SU-DHL-6 (cell line): Measurements from ENCODE around the gene POU1F1.

Source experiments
- H2AFZ ChIP-seq: fragments of 200-600 bp; sonication (generic); 2 replicates; pipeline ENCODE4 v1.6.1; 2014; ENCODE audit warnings: low read depth, mild to moderate bottlenecking, moderate library complexity, mixed read lengths, antibody characterized with exemption, low read length; ENCODE audit not compliant: severe bottlenecking
- H3F3A ChIP-seq: fragments of 200-600 bp; shearing (Covaris generic); 2 replicates; pipeline ENCODE4 v1.6.0; 2016; ENCODE audit warnings: antibody characterized with exemption, mild to moderate bottlenecking; ENCODE audit not compliant: insufficient read depth
- H3K27ac ChIP-seq: fragments of 200-600 bp; sonication (generic); 2 replicates; pipeline ENCODE4 v1.5.1; 2016; ENCODE audit warnings: low read depth, mild to moderate bottlenecking, low read length, moderate library complexity, mixed read lengths
- H3K27me3 ChIP-seq: fragments of 200-600 bp; sonication (generic), shearing (Covaris generic); 2 replicates; pipeline ENCODE4 v1.6.0; 2014; ENCODE audit warnings: mild to moderate bottlenecking, low read length
- H3K36me3 ChIP-seq: fragments of 200-600 bp; sonication (generic); 2 replicates; pipeline ENCODE4 v1.6.1; 2014; ENCODE audit warnings: mild to moderate bottlenecking, low read length, mixed read lengths
- H3K4me2 ChIP-seq: fragments of 300-600, 200-600 bp; shearing (Covaris generic), sonication (generic); 2 replicates; pipeline ENCODE4 v1.6.0; 2014; ENCODE audit warnings: low read length, low read depth, mild to moderate bottlenecking; ENCODE audit not compliant: poor library complexity, severe bottlenecking
- H3K4me3 ChIP-seq: fragments of 200-600 bp; sonication (generic); 2 replicates; pipeline ENCODE4 v1.5.1; 2014; ENCODE audit warnings: antibody characterized with exemption, low read length, mild to moderate bottlenecking, mixed read lengths; ENCODE audit not compliant: insufficient read depth, poor library complexity, severe bottlenecking
- H3K79me2 ChIP-seq: fragments of 200-600 bp; sonication (generic); 2 replicates; pipeline ENCODE4 v1.6.1; 2014; ENCODE audit warnings: mild to moderate bottlenecking, low read length, moderate library complexity; ENCODE audit not compliant: insufficient read depth
- H3K9ac ChIP-seq: fragments of 200-600 bp; sonication (generic); 2 replicates; pipeline ENCODE4 v1.7.0; 2014; ENCODE audit warnings: mild to moderate bottlenecking, low read length
- H3K9me2 ChIP-seq: fragments of 200-600 bp; sonication (generic); replicated peaks from 2 replicates; pipeline ENCODE4 v1.6.1; 2014; ENCODE audit warnings: low read length; ENCODE audit not compliant: insufficient read depth
- H3K9me3 ChIP-seq: fragments of 200-600 bp; sonication (generic); 2 replicates; pipeline ENCODE4 v1.6.1; 2014; ENCODE audit warnings: low read length, mixed read lengths; ENCODE audit not compliant: insufficient read depth
- H4K20me1 ChIP-seq: fragments of 200-600 bp; sonication (generic); 2 replicates; pipeline ENCODE4 v1.6.1; 2014; ENCODE audit warnings: low read depth, mild to moderate bottlenecking, antibody characterized with exemption, low read length, moderate library complexity, mixed read lengths
- EZH2phosphoT487 ChIP-seq: fragments of 200-600 bp; sonication (generic), shearing (Covaris generic); conservative IDR thresholded peaks from 2 replicates; pipeline ENCODE4 v1.6.1; 2018; ENCODE audit warnings: mild to moderate bottlenecking, antibody characterized with exemption, low read length, moderate library complexity, mixed read lengths
- TF ChIP-seq, protein P1 (sequence below): fragments of 200-600 bp; sonication (generic); IDR thresholded peaks from one replicate; pipeline ENCODE4 v1.5.1; 2017; ENCODE audit warnings: antibody characterized with exemption, mild to moderate bottlenecking, low read length, moderate library complexity; ENCODE audit not compliant: insufficient read depth, poor library complexity, severe bottlenecking

The POU1F1 gene

DNA sequence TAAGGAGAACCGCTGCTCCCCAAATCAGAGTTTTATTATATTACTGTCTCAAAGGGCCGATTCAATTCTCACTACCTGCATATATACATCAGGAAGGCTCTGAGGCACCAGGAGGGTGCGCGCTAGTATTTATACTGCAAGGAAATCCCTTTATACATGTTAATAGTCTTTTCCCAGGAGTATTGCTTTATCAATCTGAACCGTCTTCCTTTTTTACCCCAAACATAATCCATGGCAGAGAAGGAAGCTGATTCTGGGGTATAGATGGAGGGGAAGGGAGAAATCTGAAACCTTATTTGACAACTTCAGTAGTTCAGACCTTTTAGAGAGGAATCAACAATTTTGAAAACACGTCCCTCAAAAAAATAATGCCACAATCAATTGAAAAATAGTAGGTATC is at the start of gene POU1F1:
Gene POU1F1, minus strand, starts transcription at position 101 of the 400 bp plus-strand sequence. CDS start 122 bp downstream, outside the sequence.
- Histone ChIP-seq H3K36me3 (no peaks in the 10 kb centered on the region), H3K9me2 (no peaks in the 10 kb centered on the region), H3K27ac (no peak within 1 kb of the TSS), H2AFZ (no peak within 1 kb of the TSS), H3F3A (no peaks in the 10 kb centered on the region), H3K9ac (no peak within 1 kb of the TSS), H3K4me2 (no peak within 1 kb of the TSS), H3K9me3 (no peaks in the 10 kb centered on the region), H3K79me2 (no peaks in the 10 kb centered on the region), H3K27me3 (no peaks in the 10 kb centered on the region), H4K20me1 (no peaks in the 10 kb centered on the region), H3K4me3 (no peak within 1 kb of the TSS)
- no peak for TF ChIP-seq EZH2phosphoT487
- TF ChIP-seq, protein P1, sequence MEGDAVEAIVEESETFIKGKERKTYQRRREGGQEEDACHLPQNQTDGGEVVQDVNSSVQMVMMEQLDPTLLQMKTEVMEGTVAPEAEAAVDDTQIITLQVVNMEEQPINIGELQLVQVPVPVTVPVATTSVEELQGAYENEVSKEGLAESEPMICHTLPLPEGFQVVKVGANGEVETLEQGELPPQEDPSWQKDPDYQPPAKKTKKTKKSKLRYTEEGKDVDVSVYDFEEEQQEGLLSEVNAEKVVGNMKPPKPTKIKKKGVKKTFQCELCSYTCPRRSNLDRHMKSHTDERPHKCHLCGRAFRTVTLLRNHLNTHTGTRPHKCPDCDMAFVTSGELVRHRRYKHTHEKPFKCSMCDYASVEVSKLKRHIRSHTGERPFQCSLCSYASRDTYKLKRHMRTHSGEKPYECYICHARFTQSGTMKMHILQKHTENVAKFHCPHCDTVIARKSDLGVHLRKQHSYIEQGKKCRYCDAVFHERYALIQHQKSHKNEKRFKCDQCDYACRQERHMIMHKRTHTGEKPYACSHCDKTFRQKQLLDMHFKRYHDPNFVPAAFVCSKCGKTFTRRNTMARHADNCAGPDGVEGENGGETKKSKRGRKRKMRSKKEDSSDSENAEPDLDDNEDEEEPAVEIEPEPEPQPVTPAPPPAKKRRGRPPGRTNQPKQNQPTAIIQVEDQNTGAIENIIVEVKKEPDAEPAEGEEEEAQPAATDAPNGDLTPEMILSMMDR, result no peak

- no peaks in the 10 kb centered on the region for H3K79me2 ChIP-seq
- no peaks in the 10 kb centered on the region for H3F3A ChIP-seq
- H2AFZ ChIP-seq, result no peak overlapping the region
- H3K4me3 ChIP-seq, result no peak overlapping the region
- no peak for TF ChIP-seq EZH2phosphoT487
- TF ChIP-seq, protein P1, result no peak
- no peaks in the 10 kb centered on the region for H3K36me3 ChIP-seq
- H3K9ac ChIP-seq, result no peak overlapping the region
- H3K27me3 ChIP-seq, result no peaks in the 10 kb centered on the region
- H4K20me1 ChIP-seq, result no peaks in the 10 kb centered on the region
- H3K4me2 ChIP-seq, result no peak overlapping the region
- H3K27ac ChIP-seq, result no peak overlapping the region
- H3K9me2 ChIP-seq, result no peaks in the 10 kb centered on the region
- H3K9me3 ChIP-seq, result no peaks in the 10 kb centered on the region
These were observed 48.2 kb upstream of the POU1F1 start for GRCh38 chr3:87324609-87325008.

DNA sequence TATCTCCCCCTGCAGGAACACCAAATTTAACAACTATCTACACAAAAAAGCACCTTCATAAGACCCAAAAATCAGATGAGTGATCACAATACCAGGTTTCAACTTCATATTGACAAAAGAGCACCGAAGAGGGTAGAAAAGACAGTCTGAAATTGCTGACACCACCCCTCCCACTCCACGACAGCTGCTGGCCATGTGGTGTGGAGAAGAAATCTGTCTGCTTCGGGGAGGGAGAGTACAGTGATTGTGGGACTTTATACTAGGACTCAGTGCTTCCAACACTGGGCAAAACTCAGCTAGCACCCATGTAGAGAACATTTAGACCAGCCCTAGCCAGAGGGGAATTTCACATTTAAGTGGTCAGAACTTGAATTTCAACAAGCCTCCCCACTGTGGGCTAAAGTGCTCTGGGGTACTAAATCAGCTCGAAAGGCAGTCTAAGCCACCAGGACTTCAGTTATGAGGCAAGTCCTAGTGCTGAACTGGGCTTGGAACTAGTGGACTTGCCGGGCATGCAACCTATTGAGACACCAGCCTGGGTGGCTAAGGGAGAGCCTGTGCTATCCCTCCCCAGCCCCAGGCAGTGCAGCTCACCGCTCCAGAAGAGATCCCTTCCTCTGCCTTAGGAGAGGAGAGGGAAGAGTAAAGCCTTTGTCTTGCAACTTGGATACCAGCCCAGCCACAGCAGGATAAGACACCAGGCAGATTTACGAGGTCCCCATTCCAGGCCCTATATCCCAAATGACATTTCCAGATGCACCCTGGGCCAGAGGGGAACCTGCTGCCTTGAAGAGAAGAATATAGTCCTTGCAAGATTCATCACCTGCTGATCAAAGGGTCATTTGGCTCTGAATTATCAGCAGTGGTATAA is 44.6 kb upstream of the POU1F1 start:
- Histone ChIP-seq H3K9me2 (no peaks in the 10 kb centered on the region), H3F3A (no peaks in the 10 kb centered on the region), H3K36me3 (no peaks in the 10 kb centered on the region), H2AFZ (no peak overlapping the region), H3K27ac (no peak overlapping the region), H3K27me3 (no peaks in the 10 kb centered on the region), H3K79me2 (no peaks in the 10 kb centered on the region), H3K9ac (no peak overlapping the region), H3K9me3 (no peaks in the 10 kb centered on the region), H3K4me2 (no peak overlapping the region), H3K4me3 (no peak overlapping the region), H4K20me1 (no peaks in the 10 kb centered on the region)
- TF ChIP-seq, protein P1, result no peak
- no peak for TF ChIP-seq EZH2phosphoT487
